Panc1 (cell line): ENCODE measurements around the gene SLF2. TPM values are rescaled to one million over a fixed set of nuclear protein-coding genes. Genes with fewer than 3 reads are reported as not detected.

Source experiments
- ATAC-seq: fragments of 200-7000 bp; cut with Tn5 transposase; 2 replicates; pipeline ENCODE4 v1.9.1; 2020; ENCODE audit warnings: mild to moderate bottlenecking, moderate library complexity
- BruUV-seq: library from RNA; stranded (reverse); fragments of 400-500 nt; replicated peaks from 2 replicates; lab custom pipeline; 2021; lab: Mats Ljungman, UMichigan
- CTCF ChIA-PET: fragments of 300-600 bp; sonication (Branson Sonifier 250); formaldehyde crosslinking; loops from one replicate; lab custom pipeline; 2022; ENCODE audit warnings: antibody characterized with exemption; lab: Charles Lee
- POLR2A ChIA-PET: fragments of 300-600 bp; sonication (Branson Sonifier 250); formaldehyde crosslinking; loops from one replicate; lab custom pipeline; 2022; ENCODE audit warnings: antibody characterized with exemption; lab: Charles Lee
- DNase-seq: peaks from one replicate; pipeline ENCODE4 v3.0.0-alpha.2; 2010; ENCODE audit warnings: low read depth, low spot score
- H3K27ac ChIP-seq: 2 replicates; pipeline ENCODE4 v1.5.1; 2011; ENCODE audit warnings: mild to moderate bottlenecking, low read length, inconsistent platforms
- H3K27me3 ChIP-seq: fragments of 200-500 bp; sonication (Bioruptor generic); 2 replicates; pipeline ENCODE4 v1.6.0; 2014; ENCODE audit warnings: low read length, inconsistent platforms; ENCODE audit not compliant: control insufficient read depth, insufficient read depth
- H3K36me3 ChIP-seq: fragments of 200-500 bp; sonication (Bioruptor generic); 2 replicates; pipeline ENCODE4 v1.5.1; 2014; ENCODE audit warnings: inconsistent platforms, mild to moderate bottlenecking, low read length, moderate library complexity; ENCODE audit not compliant: control insufficient read depth, insufficient read depth
- H3K4me1 ChIP-seq: 2 replicates; pipeline ENCODE4 v1.5.1; 2011; ENCODE audit warnings: inconsistent platforms, mild to moderate bottlenecking, low read length, moderate library complexity; ENCODE audit not compliant: control insufficient read depth, insufficient read depth
- H3K4me3 ChIP-seq, 2 experiments: 2 replicates each; pipeline ENCODE4 v1.5.1; 2011 to 2012; ENCODE audit warnings: low read depth in 2 of 2, low read length in 2 of 2, mild to moderate bottlenecking in 2 of 2, inconsistent platforms in 1 of 2, moderate library complexity in 1 of 2
- H3K9me3 ChIP-seq: fragments of 200-500 bp; sonication (Bioruptor generic); 2 replicates; pipeline ENCODE4 v1.5.1; 2014; ENCODE audit warnings: low read depth, mild to moderate bottlenecking, inconsistent platforms, low read length, moderate library complexity; ENCODE audit not compliant: control insufficient read depth, insufficient read depth
- POLR2AphosphoS5 ChIP-seq: IDR thresholded peaks from 2 replicates; pipeline ENCODE4 v1.6.1; 2012; ENCODE audit warnings: mild to moderate bottlenecking, low read depth, low read length, moderate library complexity
- SIN3A ChIP-seq: IDR thresholded peaks from 2 replicates; pipeline ENCODE4 v1.6.1; 2012; ENCODE audit warnings: low read depth, mild to moderate bottlenecking, low read length, moderate library complexity, borderline replicate concordance; ENCODE audit not compliant: insufficient read depth
- TCF7L2 ChIP-seq: IDR thresholded peaks from 2 replicates; pipeline ENCODE4 v1.6.1; 2011; ENCODE audit warnings: mild to moderate bottlenecking, low read depth, low read length, inconsistent platforms
- in situ Hi-C: cut with HindIII; loops from 2 replicates; pipeline ENCODE4 v1.10.0; 2016; ENCODE audit warnings: low sequenced_read_pairs, low pct_unique_long_range_greater_than_20kb
- intact Hi-C: fragments of 100-400 bp; cut with micrococcal nuclease; formaldehyde crosslinking; loops from one replicate; pipeline ENCODE4 v1.10.0; 2022; ENCODE audit not compliant: unreplicated experiment
- total RNA-seq: library from RNA; stranded (reverse); gene quantifications from one replicate; pipeline ENCODE4 v1.2.1, GENCODE V29; 2021; ENCODE audit not compliant: unreplicated experiment
- TF ChIP-seq, protein P1 (sequence below): fragments of 450-650 bp; IDR thresholded peaks from 2 replicates; pipeline ENCODE4 v1.5.1; 2017; ENCODE audit warnings: mild to moderate bottlenecking
- TF ChIP-seq, protein P2 (sequence below), 2 experiments: IDR thresholded peaks; 2 replicates each; pipeline ENCODE4 v1.6.1; 2011 to 2012; ENCODE audit warnings: low read depth in 2 of 2, control low read depth in 1 of 2, low read length in 1 of 2, mild to moderate bottlenecking in 1 of 2, moderate library complexity in 1 of 2; ENCODE audit not compliant: insufficient read depth in 1 of 2

SLF2 gene
- total RNA-seq, 1 experiment from 2014 or later, result 38.8 TPM

- peaks cover 18% of the 10 kb centered on the region for H3K4me1 ChIP-seq
- ChIA-PET CTCF (interaction anchor here (1.6 kb wide), 2 partner anchors 14 to 17 kb away, joined by 5 to 6 read pairs; no protein-coding TSS in a partner anchor), POLR2A (no interaction called here)
- no peaks in the 10 kb centered on the region for H3K9me3 ChIP-seq
- no peak overlapping the region for H3K4me3 ChIP-seq
- ATAC-seq, result peak; percentile 87
- BruUV-seq, result no TSS peak
- intact Hi-C loops, result no loop called here
- TF ChIP-seq, protein P1, sequence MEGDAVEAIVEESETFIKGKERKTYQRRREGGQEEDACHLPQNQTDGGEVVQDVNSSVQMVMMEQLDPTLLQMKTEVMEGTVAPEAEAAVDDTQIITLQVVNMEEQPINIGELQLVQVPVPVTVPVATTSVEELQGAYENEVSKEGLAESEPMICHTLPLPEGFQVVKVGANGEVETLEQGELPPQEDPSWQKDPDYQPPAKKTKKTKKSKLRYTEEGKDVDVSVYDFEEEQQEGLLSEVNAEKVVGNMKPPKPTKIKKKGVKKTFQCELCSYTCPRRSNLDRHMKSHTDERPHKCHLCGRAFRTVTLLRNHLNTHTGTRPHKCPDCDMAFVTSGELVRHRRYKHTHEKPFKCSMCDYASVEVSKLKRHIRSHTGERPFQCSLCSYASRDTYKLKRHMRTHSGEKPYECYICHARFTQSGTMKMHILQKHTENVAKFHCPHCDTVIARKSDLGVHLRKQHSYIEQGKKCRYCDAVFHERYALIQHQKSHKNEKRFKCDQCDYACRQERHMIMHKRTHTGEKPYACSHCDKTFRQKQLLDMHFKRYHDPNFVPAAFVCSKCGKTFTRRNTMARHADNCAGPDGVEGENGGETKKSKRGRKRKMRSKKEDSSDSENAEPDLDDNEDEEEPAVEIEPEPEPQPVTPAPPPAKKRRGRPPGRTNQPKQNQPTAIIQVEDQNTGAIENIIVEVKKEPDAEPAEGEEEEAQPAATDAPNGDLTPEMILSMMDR, result peak; percentile 97
- TF ChIP-seq, protein P2, sequence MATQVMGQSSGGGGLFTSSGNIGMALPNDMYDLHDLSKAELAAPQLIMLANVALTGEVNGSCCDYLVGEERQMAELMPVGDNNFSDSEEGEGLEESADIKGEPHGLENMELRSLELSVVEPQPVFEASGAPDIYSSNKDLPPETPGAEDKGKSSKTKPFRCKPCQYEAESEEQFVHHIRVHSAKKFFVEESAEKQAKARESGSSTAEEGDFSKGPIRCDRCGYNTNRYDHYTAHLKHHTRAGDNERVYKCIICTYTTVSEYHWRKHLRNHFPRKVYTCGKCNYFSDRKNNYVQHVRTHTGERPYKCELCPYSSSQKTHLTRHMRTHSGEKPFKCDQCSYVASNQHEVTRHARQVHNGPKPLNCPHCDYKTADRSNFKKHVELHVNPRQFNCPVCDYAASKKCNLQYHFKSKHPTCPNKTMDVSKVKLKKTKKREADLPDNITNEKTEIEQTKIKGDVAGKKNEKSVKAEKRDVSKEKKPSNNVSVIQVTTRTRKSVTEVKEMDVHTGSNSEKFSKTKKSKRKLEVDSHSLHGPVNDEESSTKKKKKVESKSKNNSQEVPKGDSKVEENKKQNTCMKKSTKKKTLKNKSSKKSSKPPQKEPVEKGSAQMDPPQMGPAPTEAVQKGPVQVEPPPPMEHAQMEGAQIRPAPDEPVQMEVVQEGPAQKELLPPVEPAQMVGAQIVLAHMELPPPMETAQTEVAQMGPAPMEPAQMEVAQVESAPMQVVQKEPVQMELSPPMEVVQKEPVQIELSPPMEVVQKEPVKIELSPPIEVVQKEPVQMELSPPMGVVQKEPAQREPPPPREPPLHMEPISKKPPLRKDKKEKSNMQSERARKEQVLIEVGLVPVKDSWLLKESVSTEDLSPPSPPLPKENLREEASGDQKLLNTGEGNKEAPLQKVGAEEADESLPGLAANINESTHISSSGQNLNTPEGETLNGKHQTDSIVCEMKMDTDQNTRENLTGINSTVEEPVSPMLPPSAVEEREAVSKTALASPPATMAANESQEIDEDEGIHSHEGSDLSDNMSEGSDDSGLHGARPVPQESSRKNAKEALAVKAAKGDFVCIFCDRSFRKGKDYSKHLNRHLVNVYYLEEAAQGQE (IDR thresholded peaks at IDR 0.05; ENCODE audit: insufficient read depth in 1 of 2, low read depth in 2 of 2, low read length in 1 of 2), result no peak
- DNase-seq, result no peak
- H3K27me3 ChIP-seq, result no peaks in the 10 kb centered on the region
- in situ Hi-C loops, result no loop called here
- H3K36me3 ChIP-seq, result no peaks in the 10 kb centered on the region
- H3K27ac ChIP-seq, result no peak overlapping the region
Measured at GRCh38 chr10:101012525-101013364, 100.0 kb downstream of the SLF2 start.

- ChIA-PET POLR2A (no interaction called here), CTCF (interaction anchor here (0.6 to 2.4 kb wide), 7 partner anchors 15 to 48 kb away, joined by 3 to 11 read pairs (median 7); no protein-coding TSS in a partner anchor)
- Histone ChIP-seq H3K4me3 (no peak overlapping the region), H3K27ac (no peak overlapping the region), H3K27me3 (no peaks in the 10 kb centered on the region), H3K36me3 (no peaks in the 10 kb centered on the region), H3K9me3 (no peaks in the 10 kb centered on the region), H3K4me1 (peaks cover 20% of the 10 kb centered on the region)
- no peak for ATAC-seq
- no TSS peak for BruUV-seq
- DNase-seq, result no peak
- in situ Hi-C loops (no loop called here), intact Hi-C loops (no loop called here)
- TF ChIP-seq TCF7L2 (no peak), POLR2AphosphoS5 (no peak), SIN3A (no peak)
- TF ChIP-seq, protein P2 (IDR thresholded peaks at IDR 0.05; ENCODE audit: insufficient read depth in 1 of 2, low read depth in 2 of 2, low read length in 1 of 2), result no peak
- TF ChIP-seq, protein P1, result no peak
Measured at GRCh38 chr10:101013365-101013825, 100.6 kb downstream of the SLF2 start.
